NCI-H2029 (cell line): ENCODE measurements around the gene CIPC.

Experiments used
- DNase-seq: peaks from one replicate; lab custom pipeline; 2025; lab: John Stamatoyannopoulos, UW

The CIPC gene

GRCh38 chr14:77071938-77072388 lies 26.1 kb upstream of the CIPC start:
- DNase-seq, result no peak

GRCh38 chr14:77074969-77075368 lies 23.1 kb upstream of the CIPC start:
- no peak for DNase-seq

- no peak for DNase-seq
Measured at GRCh38 chr14:77076113-77076631, 21.9 kb upstream of the CIPC start.

DNA sequence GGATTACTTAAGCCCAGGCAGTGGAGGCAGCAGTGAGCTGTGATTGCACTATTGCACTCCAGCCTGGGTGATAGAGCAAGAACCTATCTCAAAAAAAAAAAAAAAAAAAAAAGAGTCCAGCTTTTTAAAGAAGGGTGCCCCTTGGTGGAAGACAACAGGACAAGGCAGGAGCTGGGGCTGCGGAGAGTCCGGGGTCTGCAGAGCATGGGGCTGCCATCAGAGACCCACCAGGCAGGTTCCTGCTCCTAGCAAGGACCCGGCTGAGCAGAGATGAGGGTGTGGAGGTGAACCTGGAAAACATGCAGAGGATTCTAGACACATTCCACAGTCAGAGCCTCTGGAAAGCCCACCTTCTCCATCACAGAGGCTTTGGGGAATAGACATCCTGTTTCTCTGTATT lies 21.0 kb upstream of the CIPC start:
- DNase-seq, result no peak

GRCh38 chr14:77082356-77082755 lies 15.7 kb upstream of the CIPC start:
- DNase-seq, result no peak

- no peak for DNase-seq
Measured at GRCh38 chr14:77083082-77083481, 15.0 kb upstream of the CIPC start.

- DNase-seq, result no peak
Measured at GRCh38 chr14:77084985-77085384, 13.1 kb upstream of the CIPC start.

DNA sequence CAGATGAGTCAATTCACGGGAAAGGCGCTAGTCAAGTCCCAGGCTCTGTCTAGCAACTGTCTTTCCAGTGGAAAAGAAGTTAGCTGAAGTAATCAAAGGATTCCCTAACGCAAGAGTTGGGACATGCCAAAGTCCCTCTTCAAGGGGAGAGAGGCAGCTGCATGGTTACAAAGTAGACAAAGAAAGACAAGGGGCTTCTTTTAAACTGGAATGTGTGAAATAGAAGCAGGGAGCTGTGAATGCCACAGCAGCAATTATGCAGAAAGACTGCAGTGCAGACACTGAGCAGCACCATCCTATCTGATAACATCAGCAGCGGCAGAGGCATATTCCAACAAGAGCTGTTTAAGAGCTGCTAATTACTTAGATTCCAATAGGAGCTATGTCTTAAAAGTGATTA lies 12.5 kb upstream of the CIPC start:
- DNase-seq, result no peak

- DNase-seq, result no peak
Measured at GRCh38 chr14:77086017-77086727, 11.9 kb upstream of the CIPC start.

- DNase-seq, result no peak
Measured at GRCh38 chr14:77086951-77087350, 11.1 kb upstream of the CIPC start.

- DNase-seq, result no peak
Measured at GRCh38 chr14:77087631-77088030, 10.4 kb upstream of the CIPC start.

GRCh38 chr14:77088219-77088618 lies 9.8 kb upstream of the CIPC start:
- DNase-seq, result peak; percentile 38

GRCh38 chr14:77088645-77089044 lies 9.4 kb upstream of the CIPC start:
- DNase-seq, result no peak

DNA sequence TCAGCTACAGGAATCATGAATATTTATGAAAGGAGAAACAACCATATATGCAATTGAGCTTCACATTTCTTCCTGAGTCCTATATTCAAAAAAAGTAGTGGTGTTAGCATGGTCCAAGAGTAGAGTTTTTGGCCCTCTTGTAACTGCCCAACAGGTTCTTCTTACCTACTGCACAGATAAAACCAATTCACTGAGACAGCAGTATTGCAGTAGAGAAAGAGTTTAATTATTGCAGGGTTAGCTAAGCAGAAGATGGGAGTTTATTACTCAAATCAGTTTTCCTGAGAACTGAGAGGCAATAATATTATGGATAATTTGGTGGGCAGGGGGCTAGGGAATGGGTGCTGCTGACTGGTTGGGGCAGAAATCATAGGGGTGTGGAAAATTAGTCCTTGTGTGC lies 6.5 kb upstream of the CIPC start:
- DNase-seq, result no peak

- DNase-seq, result no peak
Measured at GRCh38 chr14:77092676-77093075, 5.4 kb upstream of the CIPC start.

- peak; percentile 46 for DNase-seq
Measured at GRCh38 chr14:77094672-77095284, 3.3 kb upstream of the CIPC start.

GRCh38 chr14:77097006-77097699 lies 905 bp upstream of the CIPC start:
- DNase-seq, result no peak

DNA sequence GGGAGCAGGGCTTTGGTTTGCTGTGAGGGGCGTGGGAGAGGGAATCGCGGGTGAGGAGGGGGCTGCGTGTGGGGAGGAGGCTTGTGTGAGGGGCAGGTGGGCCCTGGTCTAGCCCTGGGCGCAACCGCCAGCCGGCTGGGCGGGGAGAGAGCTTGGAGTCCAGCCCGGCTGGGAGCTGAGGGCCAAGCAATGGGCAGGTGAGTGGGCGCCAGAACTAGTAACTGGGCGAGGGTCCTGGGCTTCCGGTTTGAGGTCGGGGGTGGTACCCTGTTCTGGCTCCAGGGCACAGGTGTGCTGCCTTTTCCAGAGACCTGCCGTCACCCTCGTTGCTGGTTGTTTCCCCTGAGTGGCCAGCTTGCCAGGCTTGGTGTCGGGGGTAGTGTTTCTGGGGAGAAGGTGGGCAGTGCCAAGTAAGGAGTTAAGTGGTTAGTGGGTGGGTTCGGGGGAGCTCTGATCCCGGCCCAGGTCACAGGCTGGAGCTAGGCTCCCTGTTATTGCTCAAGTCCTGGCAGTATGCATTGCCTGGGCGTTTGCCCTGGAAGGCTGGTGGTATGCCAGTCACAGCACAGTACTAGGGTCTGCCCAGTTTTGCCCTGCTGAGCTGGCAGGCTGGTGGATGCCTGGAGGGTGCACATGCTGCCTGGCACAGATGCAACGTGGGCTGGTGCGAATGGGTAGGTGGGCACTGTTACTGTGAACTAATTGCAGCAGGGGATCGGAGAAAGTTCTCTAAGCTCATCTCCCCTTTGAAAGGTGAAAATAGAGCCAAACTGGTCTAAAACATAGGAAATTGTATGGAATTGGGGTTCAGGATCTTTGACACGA lies 683 bp downstream of the CIPC start:
- no peak for DNase-seq

GRCh38 chr14:77099425-77100167 lies 1.5 kb downstream of the CIPC start:
- peak; percentile 64 for DNase-seq

- no peak for DNase-seq
Measured at GRCh38 chr14:77100961-77101360, 2.9 kb downstream of the CIPC start.

GRCh38 chr14:77102154-77102553 lies 4.1 kb downstream of the CIPC start:
- DNase-seq, result no peak
